ENCODE measurements around the gene CENPP.

- no peak for TF ChIP-seq CTCF (IDR thresholded peaks at IDR 0.05; ENCODE audit: low read length)
- TF ChIP-seq EZH2 (IDR thresholded peaks at IDR 0.05; ENCODE audit: borderline replicate concordance, low read length), result no peak
Measured at GRCh38 chr9:92590377-92590776, 264.6 kb downstream of the CENPP start.

All from OCI-LY1 (cell line).